OCI-LY1 (cell line): ENCODE results near the gene MMP24OS.

Experiments used
- CTCF ChIP-seq: fragments of 200-600 bp; sonication (generic), shearing (Covaris generic); IDR thresholded peaks from 2 replicates; pipeline ENCODE4 v1.5.1; 2017; ENCODE audit warnings: mild to moderate bottlenecking, antibody characterized with exemption, low read length, moderate library complexity, mixed read lengths
- EZH2 ChIP-seq: fragments of 200-600 bp; sonication (generic), shearing (Covaris generic); IDR thresholded peaks from 2 replicates; pipeline ENCODE4 v1.8.0; 2017; ENCODE audit warnings: borderline replicate concordance, mixed run types, mild to moderate bottlenecking, antibody characterized with exemption, low read length, moderate library complexity, mixed read lengths

GRCh38 chr20:35253010-35253409 lies 24.9 kb downstream of the MMP24OS start:
- TF ChIP-seq CTCF (no peak), EZH2 (no peak)
